ENCODE measurements around the gene RGS3.

Gene RGS3

GRCh38 chr9:113590991-113591898 lies 127.7 kb downstream of the RGS3 start:
- DNase-seq = peak; percentile 75

GRCh38 chr9:113591899-113592625 lies 128.5 kb downstream of the RGS3 start:
- DNase-seq = no peak

- DNase-seq = no peak
Observed at GRCh38 chr9:113592876-113593575, 129.5 kb downstream of the RGS3 start.

GRCh38 chr9:113593682-113594281 lies 130.3 kb downstream of the RGS3 start:
- peak; percentile 65 for DNase-seq

- no peak for DNase-seq
Observed at GRCh38 chr9:113594484-113595299, 131.2 kb downstream of the RGS3 start.

- no peak for DNase-seq
Observed at GRCh38 chr9:113596616-113597320, 133.2 kb downstream of the RGS3 start.

- no peak for DNase-seq
Observed at GRCh38 chr9:113597390-113598241, 134.1 kb downstream of the RGS3 start.

GRCh38 chr9:113598451-113598850 lies 134.9 kb downstream of the RGS3 start:
- DNase-seq = no peak

GRCh38 chr9:113598883-113599282 lies 135.4 kb downstream of the RGS3 start:
- no peak for DNase-seq

- DNase-seq = no peak
Observed at GRCh38 chr9:113599646-113600022, 136.1 kb downstream of the RGS3 start.

- DNase-seq = no peak
Observed at GRCh38 chr9:113600023-113600823, 136.7 kb downstream of the RGS3 start.

GRCh38 chr9:113600871-113601614 lies 137.5 kb downstream of the RGS3 start:
- DNase-seq = no peak

- no peak for DNase-seq
Observed at GRCh38 chr9:113601656-113602055, 138.1 kb downstream of the RGS3 start.

- no peak for DNase-seq
Observed at GRCh38 chr9:113602126-113603047, 138.9 kb downstream of the RGS3 start.

- DNase-seq = no peak
Observed at GRCh38 chr9:113603048-113603375, 139.5 kb downstream of the RGS3 start.

- DNase-seq = no peak
Observed at GRCh38 chr9:113603773-113604172, 140.2 kb downstream of the RGS3 start.

GRCh38 chr9:113604393-113604792 lies 140.9 kb downstream of the RGS3 start:
- no peak for DNase-seq

- DNase-seq = no peak
Observed at GRCh38 chr9:113606510-113606909, 143.0 kb downstream of the RGS3 start.
